Activated naive CD4-positive, alpha-beta T cell treated with anti-CD3 and anti-CD28 coated beads, Interleukin-2, amount 10 ng/mL, durations not matched to agents 7 days and 5 days (primary cell): Measurements from ENCODE around the gene AGMO.

Source experiments
- CTCF ChIA-PET: fragments of 350-600 bp; sonication (Branson Sonifier 250); formaldehyde crosslinking; loops from one replicate; lab custom pipeline; 2021; ENCODE audit warnings: antibody characterized with exemption; lab: Charles Lee
- DNase-seq: peaks from one replicate; pipeline ENCODE4 v3.0.0-alpha.2; 2020
- H3K27ac Mint-ChIP-seq: one replicate; pipeline ENCODE4 v1.8.0; 2021; ENCODE audit warnings: mild to moderate bottlenecking, moderate library complexity, mixed read lengths
- H3K27me3 Mint-ChIP-seq: one replicate; pipeline ENCODE4 v1.8.0; 2021; ENCODE audit warnings: mild to moderate bottlenecking, mixed read lengths
- H3K36me3 Mint-ChIP-seq: one replicate; pipeline ENCODE4 v1.8.0; 2021; ENCODE audit warnings: mixed read lengths
- H3K4me1 Mint-ChIP-seq: one replicate; pipeline ENCODE4 v1.8.0; 2021; ENCODE audit warnings: mixed read lengths
- H3K4me3 Mint-ChIP-seq: one replicate; pipeline ENCODE4 v1.8.0; 2021; ENCODE audit warnings: mild to moderate bottlenecking, moderate library complexity, mixed read lengths
- H3K9me3 Mint-ChIP-seq: one replicate; pipeline ENCODE4 v1.8.0; 2021; ENCODE audit warnings: mixed read lengths

AGMO gene

GRCh38 chr7:15399441-15399840 lies 162.4 kb downstream of the AGMO start:
- Mint-ChIP-seq H3K4me1 (no peaks in the 10 kb centered on the region), H3K9me3 (peaks cover 23% of the 10 kb centered on the region), H3K4me3 (no peak overlapping the region), H3K27me3 (no peaks in the 10 kb centered on the region), H3K27ac (no peak overlapping the region), H3K36me3 (no peaks in the 10 kb centered on the region)
- CTCF ChIA-PET = no interaction called here
- DNase-seq = no peak

GRCh38 chr7:15397922-15398760 lies 163.7 kb downstream of the AGMO start:
- Mint-ChIP-seq H3K27me3 (no peaks in the 10 kb centered on the region), H3K4me3 (no peak overlapping the region), H3K9me3 (peaks cover 27% of the 10 kb centered on the region), H3K36me3 (no peaks in the 10 kb centered on the region), H3K27ac (no peak overlapping the region), H3K4me1 (no peaks in the 10 kb centered on the region)
- CTCF ChIA-PET = no interaction called here
- no peak for DNase-seq

GRCh38 chr7:15397159-15397550 lies 164.7 kb downstream of the AGMO start:
- no peak overlapping the region for H3K4me3 Mint-ChIP-seq
- no peaks in the 10 kb centered on the region for H3K4me1 Mint-ChIP-seq
- H3K9me3 Mint-ChIP-seq = peaks cover 32% of the 10 kb centered on the region
- DNase-seq = no peak
- CTCF ChIA-PET = no interaction called here
- H3K27ac Mint-ChIP-seq = no peak overlapping the region
- H3K27me3 Mint-ChIP-seq = no peaks in the 10 kb centered on the region
- no peaks in the 10 kb centered on the region for H3K36me3 Mint-ChIP-seq

- H3K9me3 Mint-ChIP-seq = peaks cover 32% of the 10 kb centered on the region
- CTCF ChIA-PET = interaction anchor here (0.6 kb wide), 1 partner anchor 1327 kb away, joined by 4 read pairs; no protein-coding TSS in a partner anchor
- H3K4me1 Mint-ChIP-seq = no peaks in the 10 kb centered on the region
- H3K27me3 Mint-ChIP-seq = no peaks in the 10 kb centered on the region
- no peak overlapping the region for H3K27ac Mint-ChIP-seq
- no peak overlapping the region for H3K4me3 Mint-ChIP-seq
- no peaks in the 10 kb centered on the region for H3K36me3 Mint-ChIP-seq
- DNase-seq = no peak
These were observed 165.3 kb downstream of the AGMO start for GRCh38 chr7:15396210-15397158.

DNA sequence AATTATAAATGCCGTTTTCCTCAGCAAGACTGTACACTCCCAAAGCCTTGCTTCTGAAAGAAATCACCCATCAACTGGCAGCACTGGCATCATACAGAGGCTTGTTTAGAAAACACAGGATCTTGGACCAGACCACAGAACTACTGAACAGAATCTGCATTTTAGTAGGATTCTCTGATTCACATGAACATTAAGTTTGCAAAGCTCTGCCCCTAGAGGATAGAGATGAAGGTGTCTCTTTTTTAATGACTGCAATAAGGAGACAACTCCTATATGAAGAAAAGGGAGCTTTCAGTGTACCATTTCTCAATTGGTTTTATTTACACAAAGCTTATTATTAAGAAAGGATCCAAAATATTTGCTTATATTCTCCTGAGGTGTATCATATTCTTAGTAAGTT lies 172.7 kb downstream of the AGMO start:
- peaks cover 9% of the 10 kb centered on the region for H3K9me3 Mint-ChIP-seq
- CTCF ChIA-PET = no interaction called here
- H3K36me3 Mint-ChIP-seq = no peaks in the 10 kb centered on the region
- H3K27ac Mint-ChIP-seq = no peak overlapping the region
- DNase-seq = no peak
- no peaks in the 10 kb centered on the region for H3K4me1 Mint-ChIP-seq
- no peak overlapping the region for H3K4me3 Mint-ChIP-seq
- no peaks in the 10 kb centered on the region for H3K27me3 Mint-ChIP-seq

DNA sequence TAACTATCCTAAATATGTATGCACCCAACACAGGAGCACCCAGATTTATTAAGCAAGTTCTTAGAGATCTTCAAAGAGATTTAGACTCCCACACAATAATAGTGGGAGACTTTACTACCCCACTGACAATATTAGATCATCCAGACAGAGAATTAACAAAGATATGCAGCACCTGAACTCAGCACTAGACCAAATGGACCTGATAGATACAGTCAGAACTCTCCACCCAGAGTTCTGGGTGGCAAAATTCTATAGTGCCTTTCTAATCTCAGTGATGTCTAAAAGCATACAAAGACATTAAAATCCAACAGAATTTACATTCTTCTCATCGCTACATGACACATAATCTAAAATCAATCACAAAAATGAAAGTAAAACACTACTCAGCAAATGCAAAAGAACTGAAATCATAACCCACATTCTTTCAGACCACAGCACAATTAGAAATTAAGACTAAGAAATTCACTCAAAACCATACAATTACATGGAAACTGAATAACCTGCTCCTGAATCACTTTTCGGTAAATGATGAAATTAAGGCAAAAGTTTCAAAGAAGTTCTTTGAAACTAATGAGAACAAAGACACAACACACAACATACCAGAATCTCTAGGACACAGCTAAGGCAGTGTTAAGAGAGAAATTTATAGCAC lies 183.2 kb downstream of the AGMO start:
- CTCF ChIA-PET = no interaction called here

GRCh38 chr7:15376600-15376999 lies 185.2 kb downstream of the AGMO start:
- no peaks in the 10 kb centered on the region for H3K4me1 Mint-ChIP-seq
- no peak for DNase-seq
- H3K4me3 Mint-ChIP-seq = no peak overlapping the region
- no peaks in the 10 kb centered on the region for H3K27me3 Mint-ChIP-seq
- CTCF ChIA-PET = no interaction called here
- H3K36me3 Mint-ChIP-seq = no peaks in the 10 kb centered on the region
- H3K27ac Mint-ChIP-seq = no peak overlapping the region
- peaks cover 5% of the 10 kb centered on the region for H3K9me3 Mint-ChIP-seq

More for the DNA sequence above, 183.2 kb downstream of the AGMO start:
- Mint-ChIP-seq H3K36me3 (no peaks in the 10 kb centered on the region), H3K27me3 (no peaks in the 10 kb centered on the region), H3K27ac (no peak overlapping the region), H3K4me3 (no peak overlapping the region), H3K9me3 (peaks cover 5% of the 10 kb centered on the region), H3K4me1 (no peaks in the 10 kb centered on the region)
- DNase-seq = no peak

- Mint-ChIP-seq H3K9me3 (no peaks in the 10 kb centered on the region), H3K27me3 (no peaks in the 10 kb centered on the region), H3K27ac (no peak overlapping the region), H3K4me3 (no peak overlapping the region), H3K36me3 (no peaks in the 10 kb centered on the region), H3K4me1 (no peaks in the 10 kb centered on the region)
- no peak for DNase-seq
- CTCF ChIA-PET = no interaction called here
These were observed 191.4 kb downstream of the AGMO start for GRCh38 chr7:15370441-15370840.

GRCh38 chr7:15368653-15369052 lies 193.2 kb downstream of the AGMO start:
- Mint-ChIP-seq H3K4me1 (no peaks in the 10 kb centered on the region), H3K27me3 (no peaks in the 10 kb centered on the region), H3K27ac (no peak overlapping the region), H3K36me3 (no peaks in the 10 kb centered on the region), H3K9me3 (no peaks in the 10 kb centered on the region), H3K4me3 (no peak overlapping the region)
- DNase-seq = no peak
- CTCF ChIA-PET = no interaction called here

GRCh38 chr7:15367897-15368296 lies 193.9 kb downstream of the AGMO start:
- no peaks in the 10 kb centered on the region for H3K27me3 Mint-ChIP-seq
- H3K36me3 Mint-ChIP-seq = no peaks in the 10 kb centered on the region
- H3K4me1 Mint-ChIP-seq = no peaks in the 10 kb centered on the region
- peaks cover 2% of the 10 kb centered on the region for H3K9me3 Mint-ChIP-seq
- no peak overlapping the region for H3K27ac Mint-ChIP-seq
- H3K4me3 Mint-ChIP-seq = no peak overlapping the region
- DNase-seq = no peak
- CTCF ChIA-PET = no interaction called here

DNA sequence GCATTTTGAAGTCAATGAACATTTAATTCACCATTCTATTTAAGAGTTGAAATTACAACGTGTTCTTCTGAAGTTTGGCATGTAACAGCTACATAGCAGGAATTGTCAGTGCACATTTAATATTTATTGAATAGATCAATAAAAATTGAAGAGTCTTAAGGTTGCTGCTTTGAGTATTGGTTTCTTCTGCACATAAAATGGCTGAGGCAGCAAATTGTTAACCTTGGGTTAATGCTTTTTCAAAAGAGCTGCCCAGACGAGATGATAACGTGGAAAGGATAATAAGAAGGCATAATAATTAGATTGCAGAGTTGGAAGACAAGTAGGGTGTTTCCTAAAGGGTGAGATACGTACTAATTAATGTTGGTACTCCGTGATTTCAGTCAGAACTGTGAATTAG lies 203.7 kb downstream of the AGMO start:
- H3K27me3 Mint-ChIP-seq = no peaks in the 10 kb centered on the region
- CTCF ChIA-PET = no interaction called here
- H3K36me3 Mint-ChIP-seq = no peaks in the 10 kb centered on the region
- no peak overlapping the region for H3K27ac Mint-ChIP-seq
- peaks cover 4% of the 10 kb centered on the region for H3K9me3 Mint-ChIP-seq
- H3K4me1 Mint-ChIP-seq = no peaks in the 10 kb centered on the region
- DNase-seq = no peak
- H3K4me3 Mint-ChIP-seq = no peak overlapping the region

DNA sequence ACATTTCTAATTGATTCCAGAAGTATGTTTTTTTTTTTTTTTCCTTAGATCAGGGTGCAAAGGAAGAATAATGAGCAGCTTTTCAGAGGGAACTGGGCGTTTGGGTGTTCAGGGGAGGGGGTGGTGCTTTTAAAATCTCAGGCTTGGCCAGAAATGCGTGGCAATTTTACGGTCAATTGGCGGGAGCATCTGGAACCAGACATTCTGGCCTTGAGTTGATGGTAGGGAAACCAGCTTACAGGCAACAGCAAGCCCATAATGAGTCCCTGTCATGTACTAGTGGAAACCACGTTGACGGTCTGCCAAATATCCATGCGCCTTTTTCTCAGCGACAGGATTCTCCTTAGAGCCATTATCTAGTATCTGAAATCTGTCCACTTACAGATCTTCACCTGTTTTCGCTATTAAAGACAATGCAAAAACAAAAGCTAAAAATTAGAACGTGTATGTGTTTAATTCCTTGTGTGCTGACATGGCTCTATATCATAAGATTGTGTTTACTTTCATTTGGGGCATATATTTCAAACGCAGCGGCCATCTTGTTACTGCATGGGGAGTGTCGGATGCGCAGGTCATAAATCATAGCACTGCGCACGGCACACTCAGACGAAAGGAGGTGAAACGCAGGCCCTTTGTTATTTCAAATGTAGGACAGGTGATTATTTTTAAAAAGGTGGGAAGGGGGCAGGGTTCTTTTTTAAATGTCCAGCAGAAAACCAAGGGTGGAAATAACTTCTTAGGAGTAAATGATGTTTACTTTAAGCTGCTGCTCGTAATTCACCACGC lies 209.2 kb downstream of the AGMO start:
- Mint-ChIP-seq H3K4me1 (no peaks in the 10 kb centered on the region), H3K27ac (no peak overlapping the region), H3K4me3 (no peak overlapping the region), H3K27me3 (no peaks in the 10 kb centered on the region), H3K9me3 (peaks cover 4% of the 10 kb centered on the region), H3K36me3 (no peaks in the 10 kb centered on the region)
- no peak for DNase-seq
- CTCF ChIA-PET = interaction anchor here (0.6 kb wide), 1 partner anchor 196 kb away, joined by 3 read pairs; no protein-coding TSS in a partner anchor

- Mint-ChIP-seq H3K9me3 (peaks cover 3% of the 10 kb centered on the region), H3K27me3 (no peaks in the 10 kb centered on the region), H3K4me3 (no peak overlapping the region), H3K36me3 (no peaks in the 10 kb centered on the region), H3K4me1 (no peaks in the 10 kb centered on the region), H3K27ac (no peak overlapping the region)
- DNase-seq = no peak
- CTCF ChIA-PET = no interaction called here
These were observed 216.6 kb downstream of the AGMO start for GRCh38 chr7:15345216-15345615.
